Heart left ventricle (tissue), 13 donors: ENCODE data around the gene LPA.
"Not testable (repeated sequence)": the region's sequence is repeated elsewhere in the genome, so short reads cannot be mapped to it uniquely, and the experiment has no call there.

Experiments used
- CTCF ChIP-seq, 12 donors: fragments of 200-600 bp; sonication (generic) in 4 of 12; IDR thresholded peaks; one replicate each; pipeline versions ENCODE4 v1.5.0 to v1.8.0; 2018 to 2022; ENCODE audit warnings: antibody characterized with exemption in 12 of 12, mild to moderate bottlenecking in 5 of 12
- POLR2A ChIP-seq, 2 donors: fragments of 450-650 bp; IDR thresholded peaks; one replicate each; pipeline ENCODE4 v1.6.1; 2017; ENCODE audit warnings: antibody characterized with exemption in 2 of 2, mild to moderate bottlenecking in 2 of 2, moderate library complexity in 2 of 2
- donor health status: ischemic (EF 13 %, LVEDD 7.1; RV severe dilation, severe dysfunction).
- donor health status: DM: no; HTN: yes; CAD: no.
- donor health status: DM: no; HTN: no; CAD: no.
- donor health status: ischemic (EF 25% LVEDD 6.9; RV normal size, moderate dysfunction).
- donor health status: ischemic (EF 25% LVEDD 5.7; RV mildly dilated, moderate dysfunction).
- donor health status: ischemic (EF 35%, LVEDD 5.7; RV mildly dilated, moderate dysfunction).
- donor health status: nonischemic (EF 11% LVEDD 7.7; RV severe dilation, severe dysfunction).
- donor health status: DM: yes; HTN: yes; CAD: no.
- donor health status: PGD.
- donor health status: ischemic (EF 29% LVEDD 5.4; RV normal size, mild dysfunction).
- donor health status: nonischemic (EF 23%, LVEDD 6.1; RV moderate dilation, normal function).

GRCh38 chr6:160529524-160529923, 134.6 kb downstream of the LPA start:
- not testable (repeated sequence) for TF ChIP-seq CTCF, POLR2A (IDR thresholded peaks at IDR 0.05)
